HG02642 (cell line): ENCODE data around the gene ADARB2.

Source experiments
- ATAC-seq: cut with Tn5 transposase; IDR thresholded peaks from one replicate; pipeline ENCODE4 v1.9.1; 2021; ENCODE audit warnings: mild to moderate bottlenecking; ENCODE audit not compliant: unreplicated experiment, poor library complexity

Gene ADARB2

GRCh38 chr10:1315178-1315577 is 422.1 kb downstream of the ADARB2 start:
- ATAC-seq = no peak

GRCh38 chr10:1311726-1312125 is 425.6 kb downstream of the ADARB2 start:
- ATAC-seq = no peak

- ATAC-seq = no peak
Observed at GRCh38 chr10:1310271-1310789, 427.0 kb downstream of the ADARB2 start.

GRCh38 chr10:1309617-1310270 is 427.6 kb downstream of the ADARB2 start:
- no peak for ATAC-seq

DNA sequence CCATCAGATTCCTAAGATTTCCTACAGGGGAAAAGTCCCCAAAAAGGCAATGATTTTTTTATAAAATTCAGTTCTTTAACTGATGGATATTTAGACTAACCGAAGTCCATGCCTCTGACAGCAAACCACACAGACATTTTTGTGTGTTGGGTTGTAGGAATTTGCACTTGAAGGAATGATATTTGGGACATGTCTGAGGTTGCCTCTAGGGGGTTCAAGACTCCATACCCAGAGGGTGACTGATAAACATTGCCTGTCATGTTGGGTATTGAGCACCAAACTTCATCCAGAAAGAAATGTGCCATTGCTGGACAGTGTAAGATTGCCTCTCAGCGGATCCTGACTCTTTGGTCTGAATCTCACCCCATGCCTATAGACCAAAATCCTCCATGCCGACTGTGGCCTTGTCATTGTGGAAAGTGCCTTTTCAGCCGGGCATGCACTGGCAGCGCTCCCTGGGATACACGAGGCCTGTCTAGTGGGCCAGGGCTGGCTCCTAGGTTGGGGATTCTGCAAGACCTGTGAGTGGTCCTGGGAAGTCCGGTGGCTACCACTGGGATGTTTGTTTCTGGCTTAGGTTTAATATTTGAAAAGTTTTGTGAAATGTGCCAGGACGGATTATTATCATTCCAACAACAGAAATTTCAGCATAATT is 428.2 kb downstream of the ADARB2 start:
- ATAC-seq = no peak

DNA sequence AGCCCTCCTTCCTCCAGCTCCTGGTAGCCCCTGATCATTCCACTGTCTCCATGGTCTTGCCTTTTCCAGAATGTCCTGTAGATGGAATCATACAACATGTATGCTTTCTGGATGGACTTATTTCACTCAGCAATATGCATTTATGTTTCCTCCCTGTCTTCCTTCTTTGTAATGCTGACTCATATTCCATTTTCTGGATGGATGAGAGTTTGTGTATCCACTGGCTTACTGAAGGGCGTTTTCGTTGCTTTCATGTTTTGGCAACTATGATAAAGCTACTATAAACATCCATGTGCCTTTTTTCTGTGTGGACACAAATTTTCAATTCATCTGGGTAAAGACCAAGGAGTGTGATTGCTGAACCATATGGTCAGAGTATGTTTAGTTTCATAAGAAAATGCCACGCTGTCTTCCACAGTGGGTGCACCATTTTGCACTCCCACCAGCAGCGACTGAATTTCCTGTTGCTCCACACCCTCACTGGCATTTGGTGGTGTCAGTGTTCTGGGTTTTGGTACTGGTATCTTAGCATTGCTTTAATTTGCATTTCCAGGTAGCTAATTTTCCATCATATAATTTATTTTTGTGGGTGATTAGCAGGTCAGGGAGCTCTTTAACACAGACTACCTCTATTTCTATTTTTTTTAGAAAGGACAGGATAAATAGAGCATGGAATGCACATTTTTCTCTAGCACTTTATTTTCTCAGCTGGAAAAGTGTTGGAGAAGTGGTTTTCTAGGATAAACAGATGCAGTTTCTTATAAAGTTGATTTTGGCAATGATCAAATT is 429.0 kb downstream of the ADARB2 start:
- no peak for ATAC-seq

- ATAC-seq = no peak
Observed at GRCh38 chr10:1301143-1301542, 436.2 kb downstream of the ADARB2 start.

DNA sequence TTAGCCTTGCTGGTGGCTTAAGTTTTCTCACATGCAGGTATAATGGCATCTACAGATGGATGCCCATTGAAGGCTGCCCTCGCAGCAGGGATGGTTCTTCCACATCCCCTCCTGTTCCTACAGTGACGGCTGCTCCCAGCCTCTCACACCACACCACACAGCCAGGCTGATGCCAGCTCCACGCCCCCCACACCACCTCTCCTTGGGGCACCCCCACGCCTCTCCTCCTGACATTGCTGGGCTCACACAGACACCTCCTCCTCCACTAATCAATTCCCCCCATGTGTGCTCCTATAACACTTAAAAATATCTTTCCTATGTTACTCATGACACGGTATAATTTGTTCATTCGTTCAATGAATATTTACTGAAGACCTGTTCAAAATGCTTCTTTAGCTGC is 437.1 kb downstream of the ADARB2 start:
- no peak for ATAC-seq

GRCh38 chr10:1299041-1299726 is 438.1 kb downstream of the ADARB2 start:
- ATAC-seq = no peak

DNA sequence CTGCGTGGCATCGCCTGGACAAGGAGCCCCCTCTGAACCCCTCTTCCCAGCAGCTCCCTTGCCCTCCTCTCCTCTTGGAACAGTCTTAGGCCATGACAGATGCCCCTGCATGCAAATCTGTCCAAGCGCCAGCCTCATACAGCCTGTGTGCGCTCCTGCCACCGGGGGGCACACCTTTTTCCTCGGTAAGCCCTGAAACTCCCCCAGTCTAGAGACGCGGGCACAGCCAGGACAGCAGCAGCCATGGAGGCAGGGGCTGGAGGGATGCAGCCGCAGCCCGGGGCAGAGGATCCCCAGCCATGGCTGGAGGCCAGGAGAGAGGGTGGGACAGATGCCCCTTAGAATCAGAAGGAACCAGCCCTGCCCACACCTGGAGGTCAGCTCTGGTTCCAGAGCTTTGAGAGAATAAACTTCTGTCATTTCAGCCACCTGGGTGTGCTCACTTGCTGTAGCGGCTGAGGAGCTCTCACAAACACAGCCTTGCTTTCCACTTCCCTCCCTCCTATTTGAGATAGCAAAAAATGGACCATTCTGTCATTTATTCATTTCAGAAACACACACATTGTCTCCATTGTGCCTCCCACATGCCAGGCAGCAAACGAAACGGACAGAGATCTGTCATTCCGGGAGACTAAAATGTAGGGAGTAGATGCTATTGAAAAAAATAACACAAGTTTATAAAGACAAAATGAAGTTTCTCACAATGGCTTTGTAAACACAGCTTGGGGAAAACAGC is 439.6 kb downstream of the ADARB2 start:
- ATAC-seq = no peak

DNA sequence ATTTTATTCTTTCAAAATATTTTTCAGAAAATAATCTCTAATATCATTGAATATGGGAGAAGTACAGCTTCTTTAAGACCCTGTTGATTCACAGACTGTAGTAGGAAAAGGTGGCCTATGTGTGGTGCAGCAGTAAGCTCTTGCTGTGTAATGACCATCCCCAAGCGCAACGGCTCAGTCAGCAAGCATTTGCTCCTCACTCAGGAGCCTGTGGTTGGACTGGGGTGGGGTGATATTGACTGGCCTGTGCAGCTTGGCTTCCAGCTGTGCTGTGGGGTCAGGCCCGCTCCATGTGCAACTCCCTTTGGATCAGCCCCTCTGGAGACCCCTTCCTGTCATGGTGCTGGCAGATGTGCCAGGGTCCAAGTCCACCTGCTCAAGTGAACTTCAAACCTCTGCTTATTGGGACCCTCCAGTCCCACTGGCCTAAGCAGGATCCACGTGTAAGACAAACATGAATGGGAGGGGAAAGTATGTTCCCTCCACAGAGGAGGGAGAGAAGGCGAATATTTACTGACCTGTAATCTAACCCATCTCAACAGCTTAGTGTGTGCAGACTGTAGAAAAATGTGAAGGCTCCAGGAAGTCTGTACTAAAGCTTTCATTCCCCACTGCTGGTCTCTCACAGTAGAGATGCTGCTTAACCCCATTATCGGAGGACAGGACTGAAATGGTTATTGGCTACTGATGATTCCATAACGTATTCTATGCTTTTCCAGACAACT is 441.4 kb downstream of the ADARB2 start:
- ATAC-seq = no peak

DNA sequence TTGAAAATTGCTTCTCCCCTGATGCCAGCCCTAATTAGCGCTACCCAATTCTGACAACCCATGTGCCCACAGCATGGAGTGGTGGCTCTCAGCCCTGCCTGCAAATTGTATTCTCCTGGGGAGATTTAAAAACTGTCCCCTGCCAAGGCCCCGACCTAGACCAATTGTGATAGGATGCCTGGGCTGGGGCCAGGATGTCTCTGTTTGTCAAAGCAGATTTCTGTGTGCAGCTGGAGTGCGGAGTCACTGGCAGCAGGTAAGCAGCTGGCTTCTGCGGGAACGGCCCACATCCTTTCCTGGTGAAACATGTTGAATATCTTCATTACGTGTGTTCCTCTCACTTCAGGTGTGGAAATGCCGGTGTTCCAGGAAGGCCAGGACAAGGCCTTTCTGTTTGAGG is 442.6 kb downstream of the ADARB2 start:
- ATAC-seq = no peak

GRCh38 chr10:1293636-1294435 is 443.5 kb downstream of the ADARB2 start:
- ATAC-seq = no peak

GRCh38 chr10:1293157-1293556 is 444.2 kb downstream of the ADARB2 start:
- no peak for ATAC-seq

DNA sequence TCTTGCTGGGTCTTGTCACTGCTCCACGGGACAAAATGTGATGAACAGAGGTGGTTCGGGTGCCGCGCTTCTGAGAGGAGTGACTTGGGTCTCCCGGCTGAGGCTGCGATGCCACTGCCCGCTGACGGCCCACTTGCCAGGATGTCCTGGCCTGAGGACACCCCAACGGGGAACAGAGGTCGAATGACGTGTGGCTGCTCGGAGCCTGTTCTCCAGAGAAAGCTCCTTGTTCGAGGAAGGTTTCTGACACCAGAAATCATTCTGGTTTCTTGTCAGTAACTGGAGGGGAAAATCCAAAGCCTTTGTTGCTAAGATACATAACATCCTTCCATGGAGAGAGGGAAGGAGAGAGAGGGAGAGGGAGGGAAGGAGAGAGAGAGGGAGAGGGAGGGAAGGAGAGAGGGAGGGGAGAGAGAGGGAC is 444.7 kb downstream of the ADARB2 start:
- no peak for ATAC-seq

DNA sequence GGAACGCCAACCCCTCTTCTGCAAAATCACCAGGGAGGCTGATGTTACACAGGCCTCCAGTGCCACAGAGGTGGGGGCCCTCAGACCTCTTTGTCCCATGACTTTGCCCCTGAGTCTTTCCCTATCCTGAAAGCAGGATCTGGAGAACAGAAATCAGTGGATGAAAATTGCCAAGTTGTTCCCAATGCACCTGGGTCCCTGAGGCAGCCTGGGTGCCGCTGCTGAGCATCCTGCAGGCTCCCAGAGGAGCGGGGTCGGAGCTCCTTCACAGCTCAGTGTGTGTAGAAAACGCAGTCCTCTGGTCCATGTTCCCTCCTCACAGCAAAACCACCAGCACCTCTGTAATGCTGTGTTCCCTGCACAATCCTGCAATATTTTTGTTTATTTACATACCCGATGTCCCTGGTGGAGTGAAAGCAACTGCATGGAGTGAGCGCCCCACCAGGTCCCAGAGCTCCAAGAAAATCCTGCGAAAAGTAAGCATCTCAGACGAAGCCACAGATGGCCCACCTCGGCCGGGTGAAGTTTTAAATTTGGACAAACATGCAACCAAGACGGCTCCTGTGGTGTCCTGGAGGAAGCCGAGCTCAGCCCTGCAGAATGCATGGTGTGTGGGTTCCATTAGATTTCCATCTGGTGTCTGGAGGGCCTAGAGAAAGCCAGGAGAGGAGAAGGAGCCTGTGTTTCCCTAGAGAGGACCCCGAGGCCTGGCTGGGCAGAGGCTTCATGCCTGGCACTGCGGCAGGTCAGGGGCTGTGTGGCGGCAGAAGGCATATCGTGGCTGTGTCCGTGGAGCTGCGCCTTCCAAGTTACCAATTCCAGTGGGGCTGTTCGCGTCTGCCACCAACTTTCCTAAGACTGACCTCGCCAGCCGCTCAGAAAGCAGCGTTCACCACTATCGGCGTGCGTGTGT is 445.9 kb downstream of the ADARB2 start:
- no peak for ATAC-seq

DNA sequence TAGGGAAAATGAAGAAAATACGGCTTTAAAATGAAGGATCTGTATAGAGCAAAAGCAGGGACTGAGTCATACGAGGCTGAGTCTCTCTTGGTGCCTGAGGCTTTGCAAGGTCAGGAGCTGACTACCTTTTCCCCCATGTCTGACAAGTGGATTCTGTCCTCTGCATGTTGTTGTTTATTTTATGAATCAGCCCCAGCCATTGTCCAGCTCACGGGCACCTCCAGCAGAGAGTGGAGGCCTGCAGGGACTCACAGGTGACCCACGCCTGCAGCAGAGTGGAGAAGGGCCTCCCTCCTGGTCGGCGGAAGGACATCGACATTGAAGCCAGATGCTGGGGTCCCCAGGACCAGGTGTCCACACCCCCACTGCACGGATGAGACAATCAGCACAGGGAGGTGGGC is 447.3 kb downstream of the ADARB2 start:
- no peak for ATAC-seq

DNA sequence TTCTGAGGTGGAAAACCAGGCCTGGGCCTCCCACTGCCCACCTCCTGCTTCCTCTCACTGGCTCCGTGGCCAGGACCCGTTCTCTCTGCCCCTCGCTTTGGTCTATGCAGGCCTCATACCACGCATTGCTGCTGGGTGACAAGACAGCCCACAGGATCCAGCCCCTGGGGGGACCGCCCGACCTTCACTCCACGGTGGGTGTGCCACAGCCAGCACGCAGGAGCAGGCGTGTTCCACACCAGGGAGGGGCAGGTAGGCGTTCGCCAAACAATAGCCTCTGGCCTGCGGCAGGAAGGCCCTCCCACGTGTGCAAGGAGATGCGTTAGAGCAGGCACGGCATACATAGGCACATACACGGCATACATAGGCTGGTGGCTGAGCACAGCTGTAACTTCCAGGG is 447.7 kb downstream of the ADARB2 start:
- ATAC-seq = no peak
